Loucy (cell line): ENCODE measurements around the gene NCF2.

Experiments used
- H2AFZ ChIP-seq: fragments of 200-600 bp; sonication (generic); 2 replicates; pipeline ENCODE4 v1.6.0; 2016; ENCODE audit warnings: antibody characterized with exemption, mild to moderate bottlenecking, low read length, moderate library complexity
- H3F3A ChIP-seq: fragments of 200-600 bp; 2 replicates; pipeline ENCODE4 v1.6.0; 2016; ENCODE audit warnings: antibody characterized with exemption, low read depth, mild to moderate bottlenecking
- H3K27me3 ChIP-seq: fragments of 200-600 bp; sonication (generic); 2 replicates; pipeline ENCODE4 v1.6.1; 2014; ENCODE audit warnings: low read length, mild to moderate bottlenecking; ENCODE audit not compliant: insufficient read depth, poor library complexity, severe bottlenecking
- H3K36me3 ChIP-seq: fragments of 200-600 bp; sonication (generic); 2 replicates; pipeline ENCODE4 v1.6.1; 2016; ENCODE audit warnings: low read length; ENCODE audit not compliant: insufficient read depth
- H3K4me1 ChIP-seq: fragments of 200-600 bp; sonication (generic); 2 replicates; pipeline ENCODE4 v1.5.1; 2014; ENCODE audit warnings: low read length, mild to moderate bottlenecking; ENCODE audit not compliant: insufficient read depth, poor library complexity, severe bottlenecking
- H3K4me2 ChIP-seq: fragments of 200-600 bp; sonication (generic); 2 replicates; pipeline ENCODE4 v1.6.0; 2014; ENCODE audit warnings: antibody characterized with exemption, low read length, low read depth, mild to moderate bottlenecking; ENCODE audit not compliant: poor library complexity, severe bottlenecking
- H3K4me3 ChIP-seq: fragments of 200-600 bp; sonication (generic); 2 replicates; pipeline ENCODE4 v1.5.1; 2014; ENCODE audit warnings: low read length, mild to moderate bottlenecking, mixed read lengths; ENCODE audit not compliant: poor library complexity, severe bottlenecking
- H3K79me2 ChIP-seq: fragments of 200-600 bp; sonication (generic); 2 replicates; pipeline ENCODE4 v1.6.1; 2014; ENCODE audit warnings: low read length; ENCODE audit not compliant: insufficient read depth
- H3K9ac ChIP-seq: fragments of 200-600 bp; sonication (generic); 2 replicates; pipeline ENCODE4 v1.6.0; 2014; ENCODE audit warnings: mild to moderate bottlenecking, low read depth, low read length, moderate library complexity; ENCODE audit not compliant: poor library complexity, severe bottlenecking
- H3K9me2 ChIP-seq: fragments of 200-600 bp; sonication (generic); replicated peaks from 2 replicates; pipeline ENCODE4 v1.6.1; 2016; ENCODE audit warnings: low read depth, low read length, mixed read lengths
- H3K9me3 ChIP-seq: fragments of 200-600 bp; sonication (generic); 2 replicates; pipeline ENCODE4 v1.6.1; 2014; ENCODE audit warnings: mild to moderate bottlenecking, antibody characterized with exemption, low read length, low read depth; ENCODE audit not compliant: insufficient read depth
- H4K20me1 ChIP-seq: fragments of 200-600 bp; sonication (generic); 2 replicates; pipeline ENCODE4 v1.6.0; 2014; ENCODE audit warnings: antibody characterized with exemption, low read length, mild to moderate bottlenecking; ENCODE audit not compliant: insufficient read depth, poor library complexity, severe bottlenecking
- EZH2phosphoT487 ChIP-seq: fragments of 200-600 bp; IDR thresholded peaks from 2 replicates; pipeline ENCODE4 v1.6.1; 2018; ENCODE audit warnings: antibody characterized with exemption, mild to moderate bottlenecking, moderate library complexity, borderline replicate concordance
- TF ChIP-seq, protein P1 (sequence below): fragments of 200-600 bp; sonication (generic); conservative IDR thresholded peaks from 2 replicates; pipeline ENCODE4 v1.5.1; 2014; ENCODE audit warnings: mild to moderate bottlenecking, antibody characterized with exemption, low read length

NCF2 gene

DNA sequence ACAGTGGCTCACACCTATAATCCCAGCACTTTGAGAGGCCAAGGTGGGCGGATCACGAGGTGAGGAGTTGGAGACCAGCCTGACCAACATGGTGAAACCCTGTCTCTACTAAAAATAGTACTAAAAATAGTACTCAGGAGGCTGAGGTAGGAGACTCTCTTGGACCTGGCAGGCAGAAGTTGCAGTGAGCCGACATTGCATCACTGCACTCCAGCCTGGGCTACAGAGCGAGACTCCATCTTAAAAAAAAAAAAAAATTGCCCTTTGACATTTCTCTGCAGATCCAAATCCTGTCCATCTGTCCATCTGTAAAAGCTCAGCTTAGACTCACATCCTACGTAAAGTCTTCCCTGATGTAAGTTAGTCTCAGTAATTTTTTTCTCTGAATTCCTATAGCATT lies 6.2 kb upstream of the NCF2 start:
- Histone ChIP-seq H4K20me1 (no peaks in the 10 kb centered on the region), H3K4me3 (no peak overlapping the region), H3K79me2 (no peaks in the 10 kb centered on the region), H2AFZ (no peak overlapping the region), H3K36me3 (no peaks in the 10 kb centered on the region), H3K9me3 (no peaks in the 10 kb centered on the region), H3K4me2 (no peak overlapping the region), H3K9ac (no peak overlapping the region), H3F3A (no peaks in the 10 kb centered on the region), H3K4me1 (no peaks in the 10 kb centered on the region), H3K27me3 (no peaks in the 10 kb centered on the region), H3K9me2 (no peaks in the 10 kb centered on the region)
- no peak for TF ChIP-seq EZH2phosphoT487
- TF ChIP-seq, protein P1, sequence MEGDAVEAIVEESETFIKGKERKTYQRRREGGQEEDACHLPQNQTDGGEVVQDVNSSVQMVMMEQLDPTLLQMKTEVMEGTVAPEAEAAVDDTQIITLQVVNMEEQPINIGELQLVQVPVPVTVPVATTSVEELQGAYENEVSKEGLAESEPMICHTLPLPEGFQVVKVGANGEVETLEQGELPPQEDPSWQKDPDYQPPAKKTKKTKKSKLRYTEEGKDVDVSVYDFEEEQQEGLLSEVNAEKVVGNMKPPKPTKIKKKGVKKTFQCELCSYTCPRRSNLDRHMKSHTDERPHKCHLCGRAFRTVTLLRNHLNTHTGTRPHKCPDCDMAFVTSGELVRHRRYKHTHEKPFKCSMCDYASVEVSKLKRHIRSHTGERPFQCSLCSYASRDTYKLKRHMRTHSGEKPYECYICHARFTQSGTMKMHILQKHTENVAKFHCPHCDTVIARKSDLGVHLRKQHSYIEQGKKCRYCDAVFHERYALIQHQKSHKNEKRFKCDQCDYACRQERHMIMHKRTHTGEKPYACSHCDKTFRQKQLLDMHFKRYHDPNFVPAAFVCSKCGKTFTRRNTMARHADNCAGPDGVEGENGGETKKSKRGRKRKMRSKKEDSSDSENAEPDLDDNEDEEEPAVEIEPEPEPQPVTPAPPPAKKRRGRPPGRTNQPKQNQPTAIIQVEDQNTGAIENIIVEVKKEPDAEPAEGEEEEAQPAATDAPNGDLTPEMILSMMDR, result no peak

- Histone ChIP-seq H3K9ac (no peak overlapping the region), H3K27me3 (no peaks in the 10 kb centered on the region), H3K4me3 (no peak overlapping the region), H3K9me3 (no peaks in the 10 kb centered on the region), H2AFZ (no peak overlapping the region), H4K20me1 (no peaks in the 10 kb centered on the region), H3K4me2 (no peak overlapping the region), H3F3A (no peaks in the 10 kb centered on the region), H3K79me2 (no peaks in the 10 kb centered on the region), H3K4me1 (peaks cover 1% of the 10 kb centered on the region), H3K36me3 (no peaks in the 10 kb centered on the region), H3K9me2 (no peaks in the 10 kb centered on the region)
- TF ChIP-seq, protein P1, result no peak
- TF ChIP-seq EZH2phosphoT487, result no peak
Observed at GRCh38 chr1:183595537-183595936, 5.3 kb upstream of the NCF2 start.

GRCh38 chr1:183593356-183593755 lies 3.1 kb upstream of the NCF2 start:
- Histone ChIP-seq H3F3A (no peaks in the 10 kb centered on the region), H4K20me1 (no peaks in the 10 kb centered on the region), H3K79me2 (no peaks in the 10 kb centered on the region), H3K9ac (no peak overlapping the region), H3K4me1 (peaks cover 10% of the 10 kb centered on the region), H3K4me2 (no peak overlapping the region), H3K9me3 (no peaks in the 10 kb centered on the region), H3K36me3 (no peaks in the 10 kb centered on the region), H3K9me2 (no peaks in the 10 kb centered on the region), H3K27me3 (no peaks in the 10 kb centered on the region), H2AFZ (0 out of 2 replicates have a peak overlapping the region, but pooled peaks have one; percentile 18), H3K4me3 (no peak overlapping the region)
- TF ChIP-seq, protein P1, result no peak
- TF ChIP-seq EZH2phosphoT487, result no peak
